Endothelial cell of umbilical vein (primary cell): ENCODE results near the gene MRPL2. TPM values are rescaled to one million over a fixed set of nuclear protein-coding genes. Genes with fewer than 3 reads are reported as not detected.

Experiments
- BruUV-seq: library from RNA; stranded (reverse); fragments of 400-500 nt; replicated peaks from 2 replicates; lab custom pipeline; 2021; lab: Mats Ljungman, UMichigan
- CTCF ChIA-PET: fragments of 300-600, 350-600 bp; sonication (Branson Sonifier 250); formaldehyde crosslinking; loops from one replicate; lab custom pipeline; 2021; ENCODE audit warnings: antibody characterized with exemption, inconsistent platforms; lab: Charles Lee
- POLR2A ChIA-PET: fragments of 300-600, 350-600 bp; sonication (Branson Sonifier 250); formaldehyde crosslinking; loops from one replicate; lab custom pipeline; 2021; ENCODE audit warnings: antibody characterized with exemption, inconsistent platforms; lab: Charles Lee
- DNase-seq: peaks from one replicate; pipeline ENCODE4 v3.0.0-alpha.2; 2011; ENCODE audit warnings: low read depth, low spot score
- FAIRE-seq: peaks from 2 replicates; lab custom pipeline; 2011; peaks lifted over from hg19 to GRCh38; lab: Jason Lieb, UNC
- H2AFZ ChIP-seq: 2 replicates; pipeline ENCODE4 v1.6.0; 2012; ENCODE audit warnings: low read depth, low read length, control low read depth, inconsistent platforms
- H3K27ac ChIP-seq: 2 replicates; pipeline ENCODE4 v1.5.1; 2011; ENCODE audit warnings: low read depth, mild to moderate bottlenecking, control low read depth, low read length, moderate library complexity; ENCODE audit not compliant: insufficient read depth
- H3K27me3 ChIP-seq, 2 experiments: 2 replicates each; pipeline versions ENCODE4 v1.6.0 to v1.6.1; 2011; ENCODE audit warnings: low read length in 2 of 2, mixed read lengths in 1 of 2; ENCODE audit not compliant: control insufficient read depth in 2 of 2, insufficient read depth in 2 of 2
- H3K36me3 ChIP-seq, 2 experiments: 2 replicates in 1 of 2; 3 replicates in 1 of 2; pipeline ENCODE4 v1.5.1; 2011; ENCODE audit warnings: low read length in 2 of 2, mild to moderate bottlenecking in 1 of 2, moderate library complexity in 1 of 2; ENCODE audit not compliant: control insufficient read depth in 2 of 2, insufficient read depth in 2 of 2; ENCODE audit errors: extremely low read depth in 1 of 2
- H3K4me1 ChIP-seq: 3 replicates; pipeline ENCODE4 v1.5.1; 2011; ENCODE audit warnings: mild to moderate bottlenecking, low read length; ENCODE audit not compliant: control insufficient read depth, insufficient read depth; ENCODE audit errors: extremely low read depth
- H3K4me2 ChIP-seq: 2 replicates; pipeline ENCODE4 v1.6.1; 2011; ENCODE audit warnings: low read length, control low read depth, mixed read lengths; ENCODE audit not compliant: insufficient read depth
- H3K4me3 ChIP-seq, 3 experiments: fragments of 200-600 bp in 1 of 3; sonication (generic), shearing (Covaris generic) in 1 of 3; replicated peaks in 1 of 3; 2 replicates each; pipeline ENCODE4 v1.5.1; 2011 to 2016; ENCODE audit warnings: control low read depth in 3 of 3, low read length in 3 of 3, mild to moderate bottlenecking in 2 of 3, inconsistent platforms in 1 of 3, low read depth in 1 of 3, moderate library complexity in 1 of 3; ENCODE audit not compliant: insufficient read depth in 1 of 3
- H3K79me2 ChIP-seq: 2 replicates; pipeline ENCODE4 v1.6.0; 2012; ENCODE audit warnings: low read length, inconsistent platforms; ENCODE audit not compliant: control insufficient read depth, insufficient read depth
- H3K9ac ChIP-seq: replicated peaks from 2 replicates; pipeline ENCODE3; 2011; ENCODE audit warnings: low read length, control low read depth; ENCODE audit not compliant: insufficient read depth; ENCODE audit errors: extremely low read depth
- H3K9me1 ChIP-seq: replicated peaks from 3 replicates; pipeline ENCODE4 v1.6.0; 2011; ENCODE audit warnings: mild to moderate bottlenecking, low read length; ENCODE audit not compliant: control insufficient read depth, insufficient read depth; ENCODE audit errors: extremely low read depth
- H3K9me3 ChIP-seq: replicated peaks from 2 replicates; pipeline ENCODE4 v1.5.1; 2012; ENCODE audit warnings: low read length, inconsistent platforms; ENCODE audit not compliant: control insufficient read depth, insufficient read depth
- H4K20me1 ChIP-seq: replicated peaks from 2 replicates; pipeline ENCODE3; 2011; ENCODE audit warnings: mild to moderate bottlenecking, low read length; ENCODE audit not compliant: control insufficient read depth, insufficient read depth; ENCODE audit errors: extremely low read depth
- CTCF ChIP-seq, 2 donors: IDR thresholded peaks; 1 replicate in 1 of 2; 2 replicates in 1 of 2; pipeline ENCODE4 v1.5.1; 2011; ENCODE audit warnings: low read length in 2 of 2, mild to moderate bottlenecking in 2 of 2, moderate library complexity in 2 of 2, control low read depth in 1 of 2, inconsistent platforms in 1 of 2, low read depth in 1 of 2; ENCODE audit not compliant: insufficient read depth in 1 of 2; ENCODE audit errors: extremely low read depth in 1 of 2
- EZH2 ChIP-seq: IDR thresholded peaks from 2 replicates; pipeline ENCODE4 v1.6.1; 2012; ENCODE audit warnings: borderline replicate concordance, low read depth, mild to moderate bottlenecking, moderate library complexity, low read length, inconsistent platforms; ENCODE audit not compliant: severe bottlenecking
- FOS ChIP-seq: IDR thresholded peaks from 2 replicates; pipeline ENCODE4 v1.6.1; 2011; ENCODE audit warnings: mild to moderate bottlenecking, low read length, moderate library complexity, borderline replicate concordance; ENCODE audit not compliant: insufficient read depth
- GATA2 ChIP-seq: IDR thresholded peaks from 2 replicates; pipeline ENCODE4 v1.7.0; 2011; ENCODE audit warnings: low read depth, mild to moderate bottlenecking, moderate library complexity, mixed read lengths, low read length; ENCODE audit not compliant: insufficient read length, insufficient read depth
- JUN ChIP-seq: IDR thresholded peaks from 2 replicates; pipeline ENCODE4 v1.6.1; 2011; ENCODE audit warnings: borderline replicate concordance, low read depth; ENCODE audit not compliant: insufficient read length, insufficient read depth
- MYC ChIP-seq: IDR thresholded peaks from one replicate; pipeline ENCODE4 v1.6.1; 2011; ENCODE audit warnings: mild to moderate bottlenecking, low read depth, low read length
- POLR2A ChIP-seq: IDR thresholded peaks from 2 replicates; pipeline ENCODE4 v1.6.1; 2012; ENCODE audit warnings: low read depth, mild to moderate bottlenecking, control low read depth, low read length
- POLR2AphosphoS5 ChIP-seq: IDR thresholded peaks from 2 replicates; pipeline ENCODE4 v1.6.1; 2012; ENCODE audit warnings: low read depth, mild to moderate bottlenecking, control low read depth, low read length, moderate library complexity; ENCODE audit not compliant: insufficient read depth
- dilution Hi-C: fragments of 300-500 bp; cut with MboI; formaldehyde crosslinking; loops from one replicate; pipeline ENCODE4 v1.15.0; 2019; ENCODE audit warnings: low sequenced_read_pairs; ENCODE audit not compliant: extremely low pct_ligation_motif_present
- intact Hi-C: fragments of 100-400 bp; cut with micrococcal nuclease; formaldehyde crosslinking; loops from one replicate; pipeline ENCODE4 v1.10.0; 2022
- polyA plus RNA-seq, 4 experiments: library from polyadenylated mRNA; depleted of rRNA in 3 of 4; stranded (reverse) in 3 of 4; unstranded in 1 of 4; fragments of >200 nt; gene quantifications; 2 replicates each; pipeline versions ENCODE4 v1.2.1 to v1.2.3, GENCODE V29; 2011 to 2012; ENCODE audit warnings: missing spikeins in 1 of 4
- total RNA-seq: library from RNA; stranded (reverse); gene quantifications from 2 replicates; pipeline ENCODE4 v1.2.3, GENCODE V29; 2021
- TF ChIP-seq, protein P1 (sequence below): IDR thresholded peaks from 2 replicates; pipeline ENCODE4 v1.6.1; 2011; ENCODE audit not compliant: insufficient read depth, insufficient read length

The MRPL2 gene
- total and polyA plus RNA-seq, 2 donors (not counting 3 experiments of a cell fraction or from before 2014, with no cell fraction given), result 37.6 to 63.6 TPM

GRCh38 chr6:43016943-43017334, 42.3 kb downstream of the MRPL2 start:
- no peak for FAIRE-seq
- Histone ChIP-seq H3K36me3 (peaks cover 0 to 17% of the 10 kb centered on the region in 2 experiments), H3K4me1 (peaks cover 17% of the 10 kb centered on the region), H3K4me2 (no peak overlapping the region), H3K9ac (no peak overlapping the region), H3K79me2 (peaks cover 37% of the 10 kb centered on the region), H2AFZ (no peak overlapping the region), H3K27me3 (no peaks in the 10 kb centered on the region), H4K20me1 (no peaks in the 10 kb centered on the region), H3K9me3 (no peaks in the 10 kb centered on the region), H3K4me3 (no peak overlapping the region), H3K9me1 (no peaks in the 10 kb centered on the region), H3K27ac (no peak overlapping the region)
- intact Hi-C loops, result no loop called here
- BruUV-seq, result no TSS peak
- dilution Hi-C loops, result no loop called here
- TF ChIP-seq GATA2, result no peak
- no peak for TF ChIP-seq JUN
- no peak for TF ChIP-seq CTCF (IDR thresholded peaks at IDR 0.05; ENCODE audit: extremely low read depth in 1 of 2, insufficient read depth in 1 of 2, low read depth in 1 of 2, low read length in 2 of 2)
- no peak for TF ChIP-seq POLR2AphosphoS5
- TF ChIP-seq, protein P1, sequence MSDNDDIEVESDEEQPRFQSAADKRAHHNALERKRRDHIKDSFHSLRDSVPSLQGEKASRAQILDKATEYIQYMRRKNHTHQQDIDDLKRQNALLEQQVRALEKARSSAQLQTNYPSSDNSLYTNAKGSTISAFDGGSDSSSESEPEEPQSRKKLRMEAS, result no peak
- TF ChIP-seq MYC, result no peak
- TF ChIP-seq EZH2, result no peak
- no peak for TF ChIP-seq FOS
- TF ChIP-seq POLR2A, result no peak
- POLR2A ChIA-PET, result no interaction called here
- CTCF ChIA-PET, result no interaction called here
- DNase-seq, result no peak
